Measurements from ENCODE around the gene CCR4.
"Not testable (repeated sequence)": the region's sequence is repeated elsewhere in the genome, so short reads cannot be mapped to it uniquely, and the experiment has no call there.

CCR4 gene

DNA sequence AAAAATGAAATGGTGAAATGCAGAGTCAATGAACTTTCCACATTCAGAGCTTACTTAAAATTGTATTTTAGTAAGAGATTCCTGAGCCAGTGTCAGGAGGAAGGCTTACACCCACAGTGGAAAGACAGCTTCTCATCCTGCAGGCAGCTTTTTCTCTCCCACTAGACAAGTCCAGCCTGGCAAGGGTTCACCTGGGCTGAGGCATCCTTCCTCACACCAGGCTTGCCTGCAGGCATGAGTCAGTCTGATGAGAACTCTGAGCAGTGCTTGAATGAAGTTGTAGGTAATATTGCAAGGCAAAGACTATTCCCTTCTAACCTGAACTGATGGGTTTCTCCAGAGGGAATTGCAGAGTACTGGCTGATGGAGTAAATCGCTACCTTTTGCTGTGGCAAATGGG is 3.1 kb downstream of the CCR4 start:
- DNase-seq, result peak; percentile 75

GRCh38 chr3:32956750-32957570 is 5.5 kb downstream of the CCR4 start:
- peak; percentile 65 for DNase-seq

GRCh38 chr3:32958509-32958908 is 7.1 kb downstream of the CCR4 start:
- no peak for DNase-seq

GRCh38 chr3:32959371-32959770 is 7.9 kb downstream of the CCR4 start:
- peak; percentile 65 for DNase-seq

- DNase-seq, result no peak
These were observed 9.1 kb downstream of the CCR4 start for GRCh38 chr3:32960404-32961170.

DNA sequence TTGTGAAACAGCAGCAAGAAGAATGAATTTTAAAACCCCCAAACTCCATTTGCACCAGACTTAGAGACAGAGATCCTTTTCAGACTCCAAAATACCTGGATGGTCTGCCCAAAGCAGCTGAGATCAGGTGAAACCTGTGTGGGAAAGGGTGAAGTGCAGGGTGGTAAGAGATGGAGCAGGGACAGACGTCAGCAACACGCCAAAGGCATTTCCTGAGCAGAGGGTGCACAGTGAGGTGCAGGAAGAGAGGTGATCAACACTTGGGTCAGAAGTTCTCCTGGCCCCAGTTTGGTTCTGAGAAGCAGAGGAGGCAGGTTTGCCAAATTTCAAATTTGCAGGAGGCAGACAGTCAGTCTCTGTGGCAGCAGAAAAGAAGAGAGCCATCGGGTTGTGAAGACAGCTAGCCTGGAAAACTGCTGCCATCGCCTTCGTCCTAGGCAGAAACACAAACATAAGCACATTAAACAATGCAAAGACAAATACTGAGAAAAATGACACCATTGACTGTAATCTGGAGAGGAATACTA is 9.8 kb downstream of the CCR4 start:
- peak; percentile 78 for DNase-seq

GRCh38 chr3:32963871-32964270 is 12.4 kb downstream of the CCR4 start:
- peak; percentile 79 for DNase-seq

DNA sequence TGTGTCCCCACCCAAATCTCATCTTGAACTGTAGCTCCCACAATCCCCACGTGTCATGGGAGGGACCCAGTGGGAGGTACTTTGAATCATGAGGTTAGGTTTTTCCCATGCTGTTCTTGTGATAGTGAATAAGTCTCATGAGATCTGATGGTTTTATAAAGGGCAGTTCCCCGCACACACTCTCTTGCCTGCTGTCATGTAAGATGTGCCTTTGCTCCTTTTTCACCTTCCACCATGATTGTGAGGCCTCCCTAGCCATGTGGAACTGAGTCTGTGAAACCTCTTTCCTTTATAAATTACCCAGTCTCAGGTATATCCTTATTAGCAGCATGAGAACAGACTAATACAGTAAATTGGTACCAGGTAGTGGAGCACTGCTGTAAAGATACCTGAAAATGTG is 13.3 kb downstream of the CCR4 start:
- not testable (repeated sequence) for DNase-seq

GRCh38 chr3:32965617-32966213 is 14.3 kb downstream of the CCR4 start:
- DNase-seq, result not testable (repeated sequence)

DNA sequence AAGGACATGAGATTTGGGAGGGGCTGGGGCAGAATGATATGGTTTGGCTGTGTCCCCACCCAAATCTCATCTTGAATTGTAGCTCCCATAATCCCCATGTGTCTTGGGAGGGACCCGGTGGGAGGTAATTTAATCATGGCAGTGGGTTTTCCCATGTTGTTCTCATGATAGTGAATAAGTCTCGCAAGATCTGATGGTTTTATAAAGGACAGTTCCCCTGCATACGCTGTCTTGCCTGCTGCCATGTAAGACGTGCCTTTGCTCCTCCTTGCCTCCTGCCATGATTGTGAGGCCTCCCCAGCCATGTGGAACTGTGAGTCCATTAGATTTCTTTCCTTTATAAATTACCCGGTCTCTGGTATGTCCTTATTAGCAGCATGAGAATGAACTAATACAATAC is 15.2 kb downstream of the CCR4 start:
- DNase-seq, result not testable (repeated sequence)

DNA sequence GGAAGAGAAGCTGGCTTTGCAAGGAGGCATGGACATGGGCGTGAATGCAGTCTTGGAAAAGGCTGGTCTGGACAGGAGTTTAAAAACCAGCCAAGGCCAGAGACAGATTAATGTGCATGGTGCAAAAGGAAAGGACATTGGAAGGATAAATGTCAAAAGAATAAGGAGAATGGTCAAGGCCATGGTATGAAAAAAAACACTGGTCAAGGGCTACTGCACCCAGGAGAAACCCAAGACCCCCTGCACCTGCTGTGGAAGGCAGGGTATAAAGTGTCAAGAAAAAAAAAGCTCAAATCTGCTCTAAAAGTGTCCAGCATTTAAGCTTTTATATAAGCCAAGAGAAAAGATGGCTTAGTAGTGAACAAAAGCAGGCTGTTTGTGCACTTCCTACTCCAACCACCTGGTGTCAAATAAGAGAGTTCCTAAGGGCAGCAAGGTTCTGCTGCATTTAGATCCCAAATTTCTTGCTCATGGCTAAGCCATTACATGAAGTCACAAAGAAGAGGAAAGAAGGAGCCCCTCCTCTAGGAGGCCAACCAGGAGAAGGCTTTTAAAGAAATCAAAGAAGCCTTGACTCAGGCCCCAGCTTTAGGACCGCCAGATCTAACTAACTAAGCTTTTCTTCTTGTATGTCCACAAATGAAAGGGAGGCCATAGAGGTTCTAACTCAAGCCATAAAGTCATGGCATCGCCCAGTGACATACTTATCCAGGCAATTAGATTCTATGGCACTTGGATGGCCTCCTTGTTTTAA is 16.9 kb downstream of the CCR4 start:
- no peak for DNase-seq

DNA sequence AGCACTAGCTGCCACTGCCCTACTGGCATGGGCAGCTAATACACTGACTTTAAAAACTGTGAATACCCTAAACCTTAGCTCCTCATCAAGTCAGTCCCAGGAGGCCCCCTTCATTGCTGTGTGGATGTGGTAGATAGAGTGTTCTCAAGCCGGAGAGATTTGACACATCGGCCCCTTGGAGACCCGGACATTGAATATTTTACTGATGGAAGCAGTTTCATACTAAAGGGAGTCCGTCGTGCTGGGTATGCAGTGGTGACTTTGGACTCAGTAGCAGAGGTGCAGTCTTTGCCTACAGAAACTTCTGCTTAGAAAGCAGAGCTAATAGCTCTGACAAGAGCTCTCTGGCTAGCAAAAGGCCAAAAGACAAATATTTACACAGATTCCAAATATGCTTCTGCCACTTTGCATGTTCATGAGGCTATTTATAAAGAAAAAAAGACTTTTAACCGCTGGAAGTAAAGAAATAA is 17.5 kb downstream of the CCR4 start:
- no peak for DNase-seq

GRCh38 chr3:32969656-32970055 is 18.2 kb downstream of the CCR4 start:
- no peak for DNase-seq

DNA sequence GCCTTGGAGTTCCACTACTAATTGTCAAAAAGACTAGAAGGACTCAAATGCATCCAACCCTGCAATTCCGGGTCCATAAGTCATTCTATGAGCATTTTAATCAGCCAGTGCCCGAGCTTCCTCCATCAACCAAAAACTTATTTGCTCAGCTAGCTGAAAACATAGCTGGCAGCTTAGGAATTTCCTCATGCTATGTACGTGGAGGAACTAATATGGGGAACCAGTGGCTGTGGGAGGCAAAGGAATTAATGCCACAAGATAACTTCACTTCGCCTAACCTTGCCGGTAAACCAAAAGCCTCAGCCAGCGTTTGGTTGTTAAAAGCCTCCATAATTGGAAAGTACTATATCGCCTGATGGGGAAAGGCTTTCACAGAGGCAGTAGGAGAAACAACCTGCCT is 19.8 kb downstream of the CCR4 start:
- not testable (repeated sequence) for DNase-seq

- DNase-seq, result no peak
These were observed 21.2 kb downstream of the CCR4 start for GRCh38 chr3:32972482-32973146.

DNA sequence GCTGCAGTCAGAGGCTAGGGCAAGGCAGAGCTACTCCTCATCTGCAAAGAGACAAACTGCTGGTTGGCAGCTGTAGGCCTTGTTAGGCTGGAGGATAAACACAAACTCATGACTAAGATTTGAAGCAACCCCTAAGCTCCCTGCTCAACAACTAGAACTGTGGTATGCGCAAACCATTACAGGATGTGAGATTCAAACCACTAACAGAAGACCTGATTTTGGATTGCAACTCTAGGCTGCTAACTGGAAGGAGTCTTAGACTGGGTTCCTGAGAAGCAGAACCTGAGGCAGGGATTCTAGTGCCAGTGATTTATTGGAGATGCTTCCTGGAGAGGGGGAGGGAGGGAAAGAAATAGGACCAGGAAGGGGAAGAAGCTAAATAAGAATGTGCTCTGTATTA is 22.5 kb downstream of the CCR4 start:
- no peak for DNase-seq

GRCh38 chr3:32975891-32976595 is 24.6 kb downstream of the CCR4 start:
- DNase-seq, result no peak

- DNase-seq, result no peak
These were observed 26.4 kb downstream of the CCR4 start for GRCh38 chr3:32977861-32978260.

- no peak for DNase-seq
These were observed 26.9 kb downstream of the CCR4 start for GRCh38 chr3:32978331-32978730.

DNA sequence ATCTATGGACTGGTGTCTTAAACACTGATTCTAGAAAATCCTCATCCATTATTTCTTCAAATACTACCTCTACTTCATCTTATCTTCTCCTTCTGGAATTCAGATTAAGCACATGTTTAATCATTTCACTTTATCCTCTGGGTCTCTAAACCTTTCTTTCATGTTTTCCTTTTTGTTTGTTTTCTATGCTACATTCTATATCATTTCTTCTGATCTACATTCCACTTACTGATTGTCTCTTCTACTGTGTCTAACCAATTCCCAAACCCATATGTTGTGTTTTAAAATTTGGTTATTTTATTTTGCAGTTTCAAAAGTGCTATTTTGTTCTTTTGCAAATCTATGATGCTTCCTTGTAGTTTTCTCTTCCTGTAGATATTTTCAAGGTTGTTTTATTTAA is 31.7 kb downstream of the CCR4 start:
- no peak for DNase-seq

GRCh38 chr3:32984918-32985317 is 33.5 kb downstream of the CCR4 start:
- DNase-seq, result not testable (repeated sequence)

Data from activated effector memory CD4-positive, alpha-beta T cell treated with anti-CD3 and anti-CD28 coated beads, Interleukin-2, amount 50 U/mL, for 16 hours (primary cell).